SW480 (cell line): ENCODE measurements around the gene TWNK.
"Not testable (repeated sequence)": the region's sequence is repeated elsewhere in the genome, so short reads cannot be mapped to it uniquely, and the experiment has no call there.

ENCODE experiments used
- DNase-seq: peaks from one replicate; pipeline ENCODE4 v3.0.0-alpha.2; 2016; ENCODE audit warnings: low spot score

TWNK gene

GRCh38 chr10:100972904-100973535 is 14.3 kb upstream of the TWNK start:
- no peak for DNase-seq

GRCh38 chr10:100975397-100975796 is 11.9 kb upstream of the TWNK start:
- not testable (repeated sequence) for DNase-seq

GRCh38 chr10:100976906-100977305 is 10.4 kb upstream of the TWNK start:
- DNase-seq, result no peak

- no peak for DNase-seq
Measured at GRCh38 chr10:100977436-100977835, 9.9 kb upstream of the TWNK start.

- DNase-seq, result no peak
Measured at GRCh38 chr10:100978121-100978900, 9.0 kb upstream of the TWNK start.

GRCh38 chr10:100978901-100979195 is 8.5 kb upstream of the TWNK start:
- DNase-seq, result no peak

GRCh38 chr10:100979791-100980272 is 7.5 kb upstream of the TWNK start:
- DNase-seq, result no peak

- DNase-seq, result no peak
Measured at GRCh38 chr10:100980311-100980710, 7.0 kb upstream of the TWNK start.

GRCh38 chr10:100980711-100981110 is 6.6 kb upstream of the TWNK start:
- DNase-seq, result no peak

GRCh38 chr10:100981178-100981772 is 6.1 kb upstream of the TWNK start:
- DNase-seq, result no peak

GRCh38 chr10:100982916-100983830 is 4.2 kb upstream of the TWNK start:
- DNase-seq, result no peak

GRCh38 chr10:100983868-100984671 is 3.3 kb upstream of the TWNK start:
- DNase-seq, result no peak

GRCh38 chr10:100984672-100985177 is 2.6 kb upstream of the TWNK start:
- no peak for DNase-seq

- no peak for DNase-seq
Measured at GRCh38 chr10:100985336-100985735, 2.0 kb upstream of the TWNK start.

- DNase-seq, result no peak
Measured at GRCh38 chr10:100986623-100986951, 756 bp upstream of the TWNK start.

GRCh38 chr10:100987685-100988049 is 324 bp downstream of the TWNK start:
- DNase-seq, result no peak

- DNase-seq, result no peak
Measured at GRCh38 chr10:100988166-100988565, 823 bp downstream of the TWNK start.

GRCh38 chr10:100989088-100989487 is 1.7 kb downstream of the TWNK start:
- DNase-seq, result no peak

GRCh38 chr10:100993986-100994708 is 6.8 kb downstream of the TWNK start:
- peak; percentile 52 for DNase-seq

- no peak for DNase-seq
Measured at GRCh38 chr10:100995181-100995580, 7.8 kb downstream of the TWNK start.
